A549 (cell line): ENCODE data around the gene CHTF8.

ENCODE experiments used
- BHLHE40 ChIP-seq: IDR thresholded peaks from 2 replicates; pipeline ENCODE4 v1.6.1; 2012; ENCODE audit warnings: low read depth, low read length, inconsistent platforms
- CTCF ChIP-seq: fragments of >200 bp; sonication (Bioruptor Twin); formaldehyde crosslinking; IDR thresholded peaks from 3 replicates; pipeline ENCODE4 v1.5.1; 2016
- ELK1 ChIP-seq: fragments of 150-350 bp; IDR thresholded peaks from 2 replicates; pipeline ENCODE4 v1.6.1; 2014; ENCODE audit warnings: low read depth, mild to moderate bottlenecking, low read length
- EP300 ChIP-seq, 2 experiments: fragments of >200 bp; sonication (Bioruptor Twin); formaldehyde crosslinking; IDR thresholded peaks; 2 replicates in 1 of 2; 3 replicates in 1 of 2; pipeline ENCODE4 v1.6.1; 2016 to 2017
- JUNB ChIP-seq: fragments of >200 bp; sonication (Bioruptor Twin); formaldehyde crosslinking; IDR thresholded peaks from 2 replicates; pipeline ENCODE4 v1.6.1; 2016
- MAX ChIP-seq: IDR thresholded peaks from 2 replicates; pipeline ENCODE4 v1.6.1; 2012
- NR3C1 ChIP-seq: fragments of >200 bp; sonication (Bioruptor Twin); formaldehyde crosslinking; IDR thresholded peaks from 3 replicates; pipeline ENCODE4 v1.6.1; 2017
- PHF8 ChIP-seq: fragments of 200-600 bp; sonication (generic); IDR thresholded peaks from 2 replicates; pipeline ENCODE4 v1.6.1; 2016; ENCODE audit warnings: low read depth, mild to moderate bottlenecking, antibody characterized with exemption, moderate library complexity, borderline replicate concordance
- POLR2A ChIP-seq: IDR thresholded peaks from 2 replicates; pipeline ENCODE4 v1.6.1; 2012; ENCODE audit warnings: mild to moderate bottlenecking, low read length
- REST ChIP-seq: fragments of 200-600 bp; sonication (generic); IDR thresholded peaks from 2 replicates; pipeline ENCODE4 v1.6.1; 2016; ENCODE audit warnings: antibody characterized with exemption, mild to moderate bottlenecking, moderate library complexity
- RFX5 ChIP-seq: fragments of 450-650 bp; IDR thresholded peaks from 2 replicates; pipeline ENCODE4 v1.7.1; 2014; ENCODE audit warnings: antibody characterized with exemption, mild to moderate bottlenecking, moderate library complexity
- USF2 ChIP-seq: fragments of 450-650 bp; IDR thresholded peaks from 2 replicates; pipeline ENCODE4 v1.6.1; 2014; ENCODE audit warnings: antibody characterized with exemption
- TF ChIP-seq, protein P1 (sequence below): IDR thresholded peaks from 2 replicates; pipeline ENCODE4 v1.6.1; 2012

- peak; percentile 81 for TF ChIP-seq CTCF
- TF ChIP-seq USF2: no peak
- TF ChIP-seq ELK1: no peak
- TF ChIP-seq POLR2A: no peak
- no peak for TF ChIP-seq PHF8
- TF ChIP-seq MAX: no peak
- TF ChIP-seq, protein P1, sequence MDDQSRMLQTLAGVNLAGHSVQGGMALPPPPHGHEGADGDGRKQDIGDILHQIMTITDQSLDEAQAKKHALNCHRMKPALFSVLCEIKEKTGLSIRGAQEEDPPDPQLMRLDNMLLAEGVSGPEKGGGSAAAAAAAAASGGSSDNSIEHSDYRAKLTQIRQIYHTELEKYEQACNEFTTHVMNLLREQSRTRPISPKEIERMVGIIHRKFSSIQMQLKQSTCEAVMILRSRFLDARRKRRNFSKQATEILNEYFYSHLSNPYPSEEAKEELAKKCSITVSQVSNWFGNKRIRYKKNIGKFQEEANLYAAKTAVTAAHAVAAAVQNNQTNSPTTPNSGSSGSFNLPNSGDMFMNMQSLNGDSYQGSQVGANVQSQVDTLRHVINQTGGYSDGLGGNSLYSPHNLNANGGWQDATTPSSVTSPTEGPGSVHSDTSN: no peak
- no peak for TF ChIP-seq JUNB
- TF ChIP-seq RFX5: no peak
- no peak for TF ChIP-seq BHLHE40
- TF ChIP-seq EP300 (IDR thresholded peaks at IDR 0.05): no peak
- TF ChIP-seq NR3C1: no peak
- no peak for TF ChIP-seq REST
Observed at GRCh38 chr16:69123910-69124309, 8.5 kb downstream of the CHTF8 start.
